ENCODE measurements around the gene ZNF205. TPM values are rescaled to one million over a fixed set of nuclear protein-coding genes. Genes with fewer than 3 reads are reported as not detected.

ZNF205 gene
- total and polyA plus RNA-seq, 2 of the 13 experiments (the other 11 are each of a cell fraction or from before 2014, with no cell fraction given), result 5.8 to 10.2 TPM

- TF ChIP-seq KIAA2018 (CRISPR knock-in tag; IDR thresholded peaks at IDR 0.05; ENCODE audit: borderline replicate concordance), result no peak
- 0 out of 2 replicates have a peak, but pooled peaks have one; percentile 30 for TF ChIP-seq ZNF3 (CRISPR knock-in tag; IDR thresholded peaks at IDR 0.05)
- TF ChIP-seq IRF1 (CRISPR knock-in tag; IDR thresholded peaks at IDR 0.05; ENCODE audit: low read depth), result no peak
- peak; percentile 24 for TF ChIP-seq IKZF4 (CRISPR knock-in tag; IDR thresholded peaks at IDR 0.05; ENCODE audit: borderline replicate concordance, low read depth, not compliant biosample characterization)
- 0 out of 2 replicates have a peak, but pooled peaks have one; percentile 60 for TF ChIP-seq KLF15 (CRISPR knock-in tag; IDR thresholded peaks at IDR 0.05; ENCODE audit: borderline replicate concordance)
- TF ChIP-seq ZBTB34 (CRISPR knock-in tag; IDR thresholded peaks at IDR 0.05), result no peak; the same call in 1 of the 2 replicates
- peak; percentile 34; the same call in 1 of the 2 replicates for TF ChIP-seq MAZ (IDR thresholded peaks at IDR 0.05; ENCODE audit: borderline replicate concordance, low read depth, low read length)
- TF ChIP-seq MAZ (CRISPR knock-in tag; IDR thresholded peaks at IDR 0.05; ENCODE audit: low read depth), result 0 out of 2 replicates have a peak, but pooled peaks have one; percentile 32
- TF ChIP-seq ZNF510 (CRISPR knock-in tag; IDR thresholded peaks at IDR 0.05; ENCODE audit: low read depth), result no peak
- no peak for TF ChIP-seq ZNF691 (CRISPR knock-in tag; IDR thresholded peaks at IDR 0.05; ENCODE audit: borderline replicate concordance, low read depth)
- TF ChIP-seq ZNF576 (CRISPR knock-in tag; IDR thresholded peaks at IDR 0.05), result no peak
- 0 out of 2 replicates have a peak, but pooled peaks have one; percentile 49 for TF ChIP-seq ZNF275 (CRISPR knock-in tag; IDR thresholded peaks at IDR 0.05; ENCODE audit: borderline replicate concordance)
- no peak for TF ChIP-seq ZKSCAN8 (CRISPR knock-in tag; IDR thresholded peaks at IDR 0.05; ENCODE audit: borderline replicate concordance)
Measured at GRCh38 chr16:3123986-3124886, 11.8 kb downstream of the ZNF205 start (continued).

All from HepG2 (cell line).